Stimulated activated CD8-positive, alpha-beta memory T cell treated with anti-CD3 and anti-CD28 coated beads, Interleukin-2, amount 100 ng/mL, for 1 hour (primary cell): ENCODE data around the gene SYT17.
"Not testable (repeated sequence)": the region's sequence is repeated elsewhere in the genome, so short reads cannot be mapped to it uniquely, and the experiment has no call there.

Source experiments
- DNase-seq, 2 donors: peaks; one replicate each; pipeline ENCODE4 v3.0.0-alpha.2; 2020; ENCODE audit warnings: low read depth in 2 of 2

Gene SYT17

DNA sequence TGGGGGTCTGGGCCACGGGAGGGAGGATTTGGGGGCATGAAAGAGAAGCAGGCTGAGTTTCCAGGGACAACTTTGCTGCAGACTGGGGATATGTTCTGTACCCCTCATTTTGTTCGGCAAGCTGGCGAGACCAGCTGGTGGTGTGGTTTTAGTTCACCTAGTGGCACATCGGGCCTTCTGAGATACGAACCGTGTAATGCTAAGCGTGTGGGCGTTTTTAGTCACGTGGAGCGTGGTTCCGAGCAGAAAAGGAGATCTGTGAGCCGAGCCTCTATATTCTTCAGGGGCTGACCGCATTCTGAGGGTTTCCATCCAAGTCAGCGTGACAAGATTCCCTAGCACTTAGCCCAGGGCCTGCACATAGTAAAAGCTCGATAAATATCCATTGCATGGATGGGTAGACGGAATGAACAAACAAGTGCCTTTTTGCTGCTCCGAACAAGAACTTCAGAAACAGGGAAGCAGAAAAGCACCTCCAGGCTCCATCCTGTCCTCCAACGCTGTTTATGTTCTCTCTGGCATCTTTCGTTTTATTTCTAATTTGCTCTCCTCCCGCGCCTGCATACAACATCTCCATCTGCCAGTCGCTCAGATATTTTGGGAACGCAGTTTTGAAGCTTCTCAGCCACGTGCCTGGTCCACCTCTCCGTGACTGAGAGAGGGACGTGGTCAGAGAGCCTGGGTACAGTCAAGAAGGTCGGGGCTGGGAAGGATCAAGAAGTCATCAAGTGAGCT is 5.8 kb downstream of the SYT17 start:
- DNase-seq = no peak

DNA sequence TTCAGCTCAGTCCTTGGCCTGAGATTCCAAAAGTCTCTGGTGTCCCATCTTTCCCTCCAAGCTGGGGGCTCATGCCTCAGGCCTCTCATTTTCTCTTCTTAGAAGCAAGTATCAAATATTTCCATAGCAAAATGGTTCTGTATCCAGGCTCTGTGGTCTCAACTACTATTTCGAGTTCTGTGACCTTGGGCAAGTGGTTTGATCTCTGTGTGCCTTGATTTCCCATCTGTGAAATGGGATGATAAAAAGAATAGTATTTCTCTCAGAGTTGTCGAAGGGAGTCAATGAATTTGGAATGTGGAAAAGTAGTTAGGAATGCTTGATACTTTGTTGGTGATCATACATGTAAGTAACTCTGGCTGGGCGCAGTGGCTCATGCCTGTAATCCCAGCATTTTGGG is 6.4 kb downstream of the SYT17 start:
- no peak for DNase-seq

GRCh38 chr16:19175492-19176262 is 7.6 kb downstream of the SYT17 start:
- DNase-seq = no peak

DNA sequence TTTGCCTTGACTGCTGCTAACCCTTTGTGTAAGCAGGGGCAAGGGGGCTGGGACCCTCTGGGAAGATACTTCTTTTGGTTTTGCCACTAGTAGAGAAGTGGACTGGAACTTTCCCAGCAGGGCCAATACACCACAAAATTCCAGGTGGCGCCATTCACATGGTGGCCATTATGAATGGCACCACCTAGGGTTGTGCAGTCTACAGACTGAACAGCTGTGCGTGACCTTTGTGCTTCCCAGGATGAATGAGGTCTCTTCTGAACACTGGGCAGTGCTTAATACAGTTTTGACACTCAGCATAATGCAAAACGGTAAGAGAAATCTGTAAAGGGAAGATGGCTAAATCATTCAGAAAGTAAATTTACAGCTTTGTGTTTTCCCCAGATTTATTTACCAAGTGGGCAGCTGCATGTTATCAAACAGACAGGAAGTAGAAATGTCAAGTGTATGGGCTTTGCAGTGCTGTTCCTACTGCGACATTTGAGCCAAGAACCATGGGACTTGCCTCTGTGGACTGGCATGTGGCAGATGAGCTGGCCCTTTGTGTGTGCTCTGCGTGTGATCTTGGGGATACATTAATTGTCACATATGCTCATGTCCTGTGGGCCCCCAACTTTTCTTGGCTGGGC is 9.2 kb downstream of the SYT17 start:
- DNase-seq = no peak

DNA sequence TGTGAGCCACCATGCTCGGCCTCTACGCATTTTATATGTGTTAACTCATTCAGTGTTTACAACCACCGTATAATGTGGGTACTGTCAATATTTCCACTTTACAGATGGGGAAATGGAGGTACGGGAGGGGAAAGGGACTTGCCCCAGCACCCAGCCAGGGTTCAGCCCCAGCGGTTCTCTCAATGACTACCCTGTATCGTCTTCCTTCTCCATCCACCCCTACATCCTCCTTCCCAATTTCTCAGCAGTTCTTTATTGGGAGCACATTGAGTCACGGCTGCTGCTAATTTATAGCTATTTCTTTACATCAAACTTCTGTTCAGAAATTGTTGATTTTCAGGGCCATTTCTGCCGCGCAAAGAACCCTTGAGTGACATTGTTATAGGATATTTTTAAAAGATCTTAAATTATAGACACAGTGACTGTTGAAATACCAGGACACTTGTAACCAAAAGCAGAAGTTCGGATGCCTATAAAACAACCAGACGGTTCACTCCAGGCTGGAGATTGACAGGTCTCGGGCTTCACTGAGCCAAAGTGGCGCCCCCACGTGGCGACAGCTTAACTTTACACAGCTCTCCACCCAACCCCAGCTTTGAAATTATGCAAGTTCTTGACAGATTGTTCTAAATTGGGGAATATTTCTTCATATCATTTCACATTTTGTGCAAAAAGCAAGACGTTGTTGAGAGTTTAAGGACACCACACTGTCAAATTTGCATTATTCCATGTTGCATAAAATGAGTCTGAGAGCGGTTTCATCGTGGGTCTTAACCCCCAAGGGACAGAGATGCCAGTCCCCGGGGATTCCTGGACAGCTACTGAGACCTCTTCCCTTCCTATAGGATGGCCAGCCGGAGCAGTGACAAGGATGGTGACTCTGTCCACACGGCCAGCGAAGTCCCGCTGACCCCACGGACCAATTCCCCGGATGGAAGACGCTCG is 11.8 kb downstream of the SYT17 start:
- no peak for DNase-seq

DNA sequence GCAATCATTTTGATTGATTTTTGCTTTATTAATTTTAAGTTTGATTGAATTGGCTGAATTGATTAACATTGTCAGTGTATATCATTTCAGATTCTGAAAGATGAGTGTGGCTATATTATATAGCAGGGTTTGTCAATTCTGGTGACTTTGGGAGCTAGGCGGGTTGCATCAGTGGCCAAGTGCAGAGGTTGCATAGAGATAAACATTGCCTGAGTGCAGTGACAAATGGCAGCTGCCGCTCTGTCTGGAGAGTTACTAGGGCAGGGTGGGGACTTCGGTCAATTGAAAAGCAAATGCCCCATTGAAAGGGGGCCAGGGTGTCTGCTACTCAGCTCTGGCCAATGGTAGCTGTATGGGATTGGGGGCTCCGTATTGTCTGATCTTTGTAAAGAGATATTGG is 12.7 kb downstream of the SYT17 start:
- no peak for DNase-seq

DNA sequence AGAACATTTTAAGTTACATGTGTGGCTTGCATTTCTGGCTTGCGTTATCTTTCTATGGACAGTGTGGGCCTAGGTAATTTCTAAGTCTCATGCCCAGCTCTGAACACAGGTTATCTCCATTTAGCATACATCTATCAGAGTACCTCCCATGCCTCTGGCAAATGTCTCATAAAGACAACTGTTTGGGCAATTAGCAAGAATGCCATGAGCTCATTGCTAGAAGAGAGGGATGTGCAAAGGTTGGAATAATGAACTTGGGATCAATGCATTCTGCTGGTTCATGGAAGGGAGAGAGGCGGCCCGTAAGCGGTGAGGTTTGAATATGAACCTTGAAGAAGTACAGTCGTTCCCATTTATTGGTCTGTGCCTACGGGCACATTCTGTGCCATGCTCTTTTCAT is 14.4 kb downstream of the SYT17 start:
- no peak for DNase-seq

- no peak for DNase-seq
These were observed 15.1 kb downstream of the SYT17 start for GRCh38 chr16:19183187-19183586.

GRCh38 chr16:19184823-19185509 is 16.9 kb downstream of the SYT17 start:
- DNase-seq = no peak

DNA sequence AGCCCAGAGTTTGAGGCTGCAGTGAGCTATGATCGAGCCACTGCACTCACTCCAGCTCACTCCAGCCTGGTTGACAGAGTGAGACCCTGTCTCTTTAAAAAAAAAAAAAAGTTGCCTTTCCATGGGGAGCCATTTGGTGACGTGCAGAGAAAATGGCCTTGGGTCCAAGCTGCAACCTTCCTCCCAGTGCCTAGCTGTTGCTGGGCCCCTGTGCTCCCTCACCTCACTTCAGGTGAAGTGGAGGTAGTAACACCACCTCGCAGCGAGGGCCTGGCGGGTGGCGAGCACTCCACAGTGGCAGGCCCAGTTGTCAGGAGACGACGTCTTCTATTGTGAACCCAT is 17.4 kb downstream of the SYT17 start:
- no peak for DNase-seq

GRCh38 chr16:19186408-19186807 is 18.4 kb downstream of the SYT17 start:
- no peak for DNase-seq

- not testable (repeated sequence) for DNase-seq
These were observed 19.9 kb downstream of the SYT17 start for GRCh38 chr16:19187961-19188360.

GRCh38 chr16:19188406-19188805 is 20.4 kb downstream of the SYT17 start:
- DNase-seq = no peak

- no peak for DNase-seq
These were observed 24.8 kb downstream of the SYT17 start for GRCh38 chr16:19192865-19193264.

- DNase-seq = no peak
These were observed 28.8 kb downstream of the SYT17 start for GRCh38 chr16:19196871-19197270.

DNA sequence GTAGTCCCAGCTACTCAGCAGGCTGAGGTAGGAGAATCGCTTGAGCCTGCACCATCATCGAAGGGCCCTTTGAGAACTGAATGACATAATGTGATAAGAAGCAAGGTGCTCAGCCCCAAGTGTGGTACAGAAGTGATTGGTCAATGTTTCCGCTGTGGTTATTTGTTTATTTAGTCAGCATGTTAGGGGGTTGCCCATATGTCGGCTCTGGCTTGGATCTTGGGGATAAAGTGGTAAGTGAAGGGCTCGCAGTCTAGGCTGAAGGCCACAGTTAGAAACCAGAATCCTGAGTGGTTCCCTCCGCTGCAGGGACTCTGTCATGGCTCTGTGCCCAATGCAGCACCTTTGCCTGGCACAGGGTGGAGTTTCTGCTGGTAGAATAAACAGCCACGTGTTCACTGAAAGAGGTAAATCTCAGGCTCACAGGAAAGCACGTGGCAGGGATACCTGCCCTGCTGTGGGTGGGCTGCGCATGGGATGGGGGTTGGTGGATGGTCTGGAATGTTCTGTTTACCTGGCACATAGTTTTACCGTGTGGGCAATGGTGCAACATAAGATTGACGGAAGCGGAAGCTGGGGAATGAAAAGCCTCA is 35.4 kb downstream of the SYT17 start:
- DNase-seq = no peak

DNA sequence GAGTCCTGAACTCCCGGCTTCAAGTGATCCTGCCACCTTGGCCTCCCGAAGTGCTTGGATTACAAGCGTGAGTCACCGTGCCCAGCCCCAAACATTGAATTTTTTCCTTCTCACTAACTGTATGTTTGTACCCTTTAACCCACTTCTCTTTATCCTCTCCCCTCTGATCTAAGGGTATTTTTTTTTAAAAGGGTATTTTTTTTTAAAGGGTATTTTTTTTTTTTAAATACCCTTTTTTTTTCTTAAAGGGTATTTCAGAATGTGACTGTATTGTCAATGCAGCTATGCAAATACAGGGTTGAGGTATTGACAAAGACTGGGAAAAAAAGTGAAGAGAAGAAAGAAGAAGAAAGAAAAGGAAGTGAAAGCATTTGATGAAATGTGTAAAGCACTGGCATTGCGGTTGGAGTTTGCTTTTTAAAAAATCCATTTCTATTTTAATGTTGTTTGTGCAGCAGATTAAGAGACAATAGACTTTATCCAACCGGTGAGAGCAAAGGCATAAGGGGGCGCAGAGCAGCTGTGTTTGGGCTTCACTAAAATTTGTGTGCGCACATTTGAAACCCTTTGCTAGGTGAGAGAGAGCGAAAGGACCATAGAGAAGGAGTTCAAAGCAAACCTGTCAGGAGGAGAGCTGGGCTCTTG is 42.4 kb downstream of the SYT17 start:
- DNase-seq = no peak

GRCh38 chr16:19210968-19211367 is 42.9 kb downstream of the SYT17 start:
- no peak for DNase-seq

DNA sequence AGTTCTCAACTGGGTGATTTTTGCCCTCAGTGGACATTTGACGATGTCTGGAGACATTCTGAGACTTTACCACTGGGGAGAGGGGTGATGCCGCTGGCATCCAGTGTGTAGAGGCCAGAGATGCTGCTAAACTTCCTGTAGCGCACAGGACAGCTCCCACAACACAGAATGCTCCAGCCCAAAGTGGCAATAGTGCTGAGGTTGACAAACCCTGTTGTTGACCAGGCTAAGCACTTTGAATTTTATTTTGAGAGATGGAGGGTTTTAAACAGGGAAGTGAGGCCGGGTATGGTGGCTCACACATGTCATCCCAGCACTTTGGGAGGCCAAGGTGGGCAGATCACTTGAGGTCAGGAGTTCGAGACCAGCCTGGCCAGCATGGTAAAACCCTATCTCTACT is 44.0 kb downstream of the SYT17 start:
- DNase-seq = no peak

- no peak for DNase-seq
These were observed 45.8 kb downstream of the SYT17 start for GRCh38 chr16:19213885-19214284.
